ENCODE data around the gene NMT1.

DNA sequence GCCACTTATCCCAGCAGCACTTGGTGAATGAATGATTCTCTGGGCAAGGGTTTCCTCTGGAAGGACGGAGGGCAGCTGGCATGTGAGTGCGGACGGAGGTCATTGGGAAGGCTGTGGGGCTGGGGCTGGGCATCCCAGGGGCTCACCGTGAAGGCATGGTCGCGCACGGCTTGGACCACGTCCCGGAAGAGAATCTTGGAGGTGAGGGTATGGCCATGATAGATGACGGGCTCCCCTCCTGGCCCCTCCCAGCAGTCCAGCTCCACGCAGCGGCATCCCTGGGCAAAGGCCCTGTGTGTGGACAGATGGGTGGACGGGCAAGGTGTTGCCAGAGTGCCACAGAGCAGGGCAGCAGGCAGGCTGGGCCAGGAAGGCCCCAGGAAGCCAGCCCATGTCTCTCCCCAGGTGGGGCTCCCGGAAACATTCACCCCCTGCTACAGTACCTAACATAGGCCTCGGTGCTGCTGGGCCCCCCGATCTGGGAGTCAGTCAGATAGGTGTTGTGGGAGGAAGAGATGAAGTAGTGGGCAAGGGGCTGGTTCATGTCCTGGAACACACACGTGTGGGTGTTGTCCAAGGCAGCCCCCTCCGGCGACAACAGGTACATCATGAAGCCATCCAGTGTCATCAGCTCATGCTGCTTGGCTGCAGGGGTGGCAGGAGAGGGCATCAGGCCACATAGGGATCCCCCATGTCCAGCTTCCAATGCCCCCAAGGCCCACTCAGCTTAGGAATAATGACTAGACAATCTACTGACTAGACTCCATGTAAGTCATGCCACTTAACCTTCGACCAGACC is 56.9 kb downstream of the NMT1 start:
- TF ChIP-seq EZH2 (IDR thresholded peaks at IDR 0.05): no peak
- TF ChIP-seq, protein P1, sequence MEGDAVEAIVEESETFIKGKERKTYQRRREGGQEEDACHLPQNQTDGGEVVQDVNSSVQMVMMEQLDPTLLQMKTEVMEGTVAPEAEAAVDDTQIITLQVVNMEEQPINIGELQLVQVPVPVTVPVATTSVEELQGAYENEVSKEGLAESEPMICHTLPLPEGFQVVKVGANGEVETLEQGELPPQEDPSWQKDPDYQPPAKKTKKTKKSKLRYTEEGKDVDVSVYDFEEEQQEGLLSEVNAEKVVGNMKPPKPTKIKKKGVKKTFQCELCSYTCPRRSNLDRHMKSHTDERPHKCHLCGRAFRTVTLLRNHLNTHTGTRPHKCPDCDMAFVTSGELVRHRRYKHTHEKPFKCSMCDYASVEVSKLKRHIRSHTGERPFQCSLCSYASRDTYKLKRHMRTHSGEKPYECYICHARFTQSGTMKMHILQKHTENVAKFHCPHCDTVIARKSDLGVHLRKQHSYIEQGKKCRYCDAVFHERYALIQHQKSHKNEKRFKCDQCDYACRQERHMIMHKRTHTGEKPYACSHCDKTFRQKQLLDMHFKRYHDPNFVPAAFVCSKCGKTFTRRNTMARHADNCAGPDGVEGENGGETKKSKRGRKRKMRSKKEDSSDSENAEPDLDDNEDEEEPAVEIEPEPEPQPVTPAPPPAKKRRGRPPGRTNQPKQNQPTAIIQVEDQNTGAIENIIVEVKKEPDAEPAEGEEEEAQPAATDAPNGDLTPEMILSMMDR (IDR thresholded peaks at IDR 0.05): no peak

Measured in neural progenitor cell (in vitro differentiated cells).